ENCODE data around the gene ZNF80. TPM values are rescaled to one million over a fixed set of nuclear protein-coding genes. Genes with fewer than 3 reads are reported as not detected.
"Not testable (repeated sequence)": the region's sequence is repeated elsewhere in the genome, so short reads cannot be mapped to it uniquely, and the experiment has no call there.

ZNF80 gene
- polyA plus RNA-seq, 3 donors, result not detected

- H3K36me3 ChIP-seq (replicated peaks in 1 of 2; ENCODE audit: control insufficient read depth in 1 of 2, insufficient read depth in 2 of 2, low read length in 2 of 2), result no peaks in the 10 kb centered on the region
- no peaks in the 10 kb centered on the region for H3K4me1 Mint-ChIP-seq
- no peak overlapping the region for H3K27ac Mint-ChIP-seq
- no peak for DNase-seq
- no peak overlapping the region for H2AFZ ChIP-seq (ENCODE audit: insufficient read depth, low read depth, low read length, poor library complexity, severe bottlenecking)
- H3K27ac ChIP-seq (ENCODE audit: low read depth in 1 of 2, low read length in 2 of 2), result no peak overlapping the region
- H3K9me3 Mint-ChIP-seq, result peaks cover 0 to 2% (median 0%) of the 10 kb centered on the region in 7 donors
- H3K36me3 Mint-ChIP-seq, result no peaks in the 10 kb centered on the region
- TF ChIP-seq CTCF (IDR thresholded peaks at IDR 0.05), result no peak
- H3K27me3 ChIP-seq (ENCODE audit: control insufficient read depth in 2 of 2, insufficient read depth in 2 of 2, low read length in 2 of 2), result no peaks in the 10 kb centered on the region
- no peak overlapping the region for H3K4me3 ChIP-seq (replicated peaks in 1 of 3; ENCODE audit: low read depth in 2 of 3, low read length in 3 of 3)
- WGBS (ENCODE audit: insufficient coverage), result no CpG with 5 or more reads among the region's 3 CpGs
- no peaks in the 10 kb centered on the region for H4K20me1 ChIP-seq (ENCODE audit: insufficient read depth, low read length)
- H3K4me2 ChIP-seq (replicated peaks; ENCODE audit: extremely low read depth, low read length, poor library complexity, severe bottlenecking), result no peak overlapping the region
- no peaks in the 10 kb centered on the region for H3K4me1 ChIP-seq (ENCODE audit: control insufficient read depth in 1 of 2, insufficient read depth in 2 of 2, low read length in 2 of 2)
- H3K9ac ChIP-seq (ENCODE audit: insufficient read depth, low read length, poor library complexity, severe bottlenecking), result no peak overlapping the region
- H3K27me3 Mint-ChIP-seq (ENCODE audit: low read depth in 3 of 3), result peaks cover 0 to 2% (median 0%) of the 10 kb centered on the region in 3 donors
- no peaks in the 10 kb centered on the region for H3K79me2 ChIP-seq (ENCODE audit: insufficient read depth, low read length)
- no peaks in the 10 kb centered on the region for H3K9me3 ChIP-seq (replicated peaks in 1 of 2; ENCODE audit: control insufficient read depth in 1 of 2, insufficient read depth in 1 of 2, low read length in 2 of 2)
- intact Hi-C loops (cut with micrococcal nuclease), result no loop called here
- H3K4me3 Mint-ChIP-seq, result no peak overlapping the region
These were observed 48.4 kb upstream of the ZNF80 start for GRCh38 chr3:114285648-114286230.

- H3K4me3 Mint-ChIP-seq, result no peak overlapping the region
- Histone ChIP-seq H3K4me3 (replicated peaks in 1 of 3; ENCODE audit: low read depth in 2 of 3, low read length in 3 of 3) (no peak overlapping the region), H3K36me3 (replicated peaks in 1 of 2; ENCODE audit: control insufficient read depth in 1 of 2, insufficient read depth in 2 of 2, low read length in 2 of 2) (no peaks in the 10 kb centered on the region), H3K9me3 (replicated peaks in 1 of 2; ENCODE audit: control insufficient read depth in 1 of 2, insufficient read depth in 1 of 2, low read length in 2 of 2) (no peaks in the 10 kb centered on the region), H3K4me2 (replicated peaks; ENCODE audit: extremely low read depth, low read length, poor library complexity, severe bottlenecking) (no peak overlapping the region), H2AFZ (ENCODE audit: insufficient read depth, low read depth, low read length, poor library complexity, severe bottlenecking) (no peak overlapping the region), H3K27ac (ENCODE audit: low read depth in 1 of 2, low read length in 2 of 2) (no peak overlapping the region), H3K79me2 (ENCODE audit: insufficient read depth, low read length) (no peaks in the 10 kb centered on the region), H3K9ac (ENCODE audit: insufficient read depth, low read length, poor library complexity, severe bottlenecking) (no peak overlapping the region), H3K4me1 (ENCODE audit: control insufficient read depth in 1 of 2, insufficient read depth in 2 of 2, low read length in 2 of 2) (no peaks in the 10 kb centered on the region), H3K27me3 (ENCODE audit: control insufficient read depth in 2 of 2, insufficient read depth in 2 of 2, low read length in 2 of 2) (no peaks in the 10 kb centered on the region), H4K20me1 (ENCODE audit: insufficient read depth, low read length) (no peaks in the 10 kb centered on the region)
- DNase-seq, result no peak
- no peak overlapping the region for H3K27ac Mint-ChIP-seq
- no peaks in the 10 kb centered on the region for H3K36me3 Mint-ChIP-seq
- H3K27me3 Mint-ChIP-seq (ENCODE audit: low read depth in 3 of 3), result no peaks in the 10 kb centered on the region
- TF ChIP-seq CTCF (IDR thresholded peaks at IDR 0.05), result no peak
- peaks cover 0 to 2% (median 0%) of the 10 kb centered on the region in 7 donors for H3K9me3 Mint-ChIP-seq
- intact Hi-C loops (cut with micrococcal nuclease), result no loop called here
- H3K4me1 Mint-ChIP-seq, result no peaks in the 10 kb centered on the region
- no CpG with 5 or more reads among the region's 1 CpG for WGBS (ENCODE audit: insufficient coverage)
These were observed 47.3 kb upstream of the ZNF80 start for GRCh38 chr3:114284644-114285043.

- H3K27ac Mint-ChIP-seq; H3K4me1 Mint-ChIP-seq; H3K9ac ChIP-seq (ENCODE audit: insufficient read depth, low read length, poor library complexity, severe bottlenecking); H3K4me1 ChIP-seq (ENCODE audit: control insufficient read depth in 1 of 2, insufficient read depth in 2 of 2, low read length in 2 of 2); H3K4me3 ChIP-seq (replicated peaks in 1 of 3; ENCODE audit: low read depth in 2 of 3, low read length in 3 of 3); H3K4me3 Mint-ChIP-seq; H2AFZ ChIP-seq (ENCODE audit: insufficient read depth, low read depth, low read length, poor library complexity, severe bottlenecking); H3K27me3 Mint-ChIP-seq (ENCODE audit: low read depth in 3 of 3); H3K9me3 ChIP-seq (replicated peaks in 1 of 2; ENCODE audit: control insufficient read depth in 1 of 2, insufficient read depth in 1 of 2, low read length in 2 of 2); DNase-seq; H3K27ac ChIP-seq (ENCODE audit: low read depth in 1 of 2, low read length in 2 of 2); H3K36me3 Mint-ChIP-seq; H3K4me2 ChIP-seq (replicated peaks; ENCODE audit: extremely low read depth, low read length, poor library complexity, severe bottlenecking); H3K79me2 ChIP-seq (ENCODE audit: insufficient read depth, low read length); H3K27me3 ChIP-seq (ENCODE audit: control insufficient read depth in 2 of 2, insufficient read depth in 2 of 2, low read length in 2 of 2); H3K36me3 ChIP-seq (replicated peaks in 1 of 2; ENCODE audit: control insufficient read depth in 1 of 2, insufficient read depth in 2 of 2, low read length in 2 of 2); H4K20me1 ChIP-seq (ENCODE audit: insufficient read depth, low read length); intact Hi-C loops (cut with micrococcal nuclease): not testable (repeated sequence)
- peaks cover 2 to 19% (median 5%) of the 10 kb centered on the region in 7 donors for H3K9me3 Mint-ChIP-seq
- WGBS (ENCODE audit: insufficient coverage), result 100% methylated on average over 5 of the region's 26 CpGs
These were observed 39.5 kb upstream of the ZNF80 start for GRCh38 chr3:114276856-114277255.

All from CD14-positive monocyte (primary cell).